ENCODE measurements around the gene STARD3. TPM values are rescaled to one million over a fixed set of nuclear protein-coding genes. Genes with fewer than 3 reads are reported as not detected.

Gene STARD3
- total RNA-seq, 1 donor from 2014 or later: 40.7 TPM

- DNase-seq (ENCODE audit: low read depth): no peak
- no peak overlapping the region for H3K4me3 ChIP-seq (ENCODE audit: low read depth, low read length)
- TF ChIP-seq, protein P1, sequence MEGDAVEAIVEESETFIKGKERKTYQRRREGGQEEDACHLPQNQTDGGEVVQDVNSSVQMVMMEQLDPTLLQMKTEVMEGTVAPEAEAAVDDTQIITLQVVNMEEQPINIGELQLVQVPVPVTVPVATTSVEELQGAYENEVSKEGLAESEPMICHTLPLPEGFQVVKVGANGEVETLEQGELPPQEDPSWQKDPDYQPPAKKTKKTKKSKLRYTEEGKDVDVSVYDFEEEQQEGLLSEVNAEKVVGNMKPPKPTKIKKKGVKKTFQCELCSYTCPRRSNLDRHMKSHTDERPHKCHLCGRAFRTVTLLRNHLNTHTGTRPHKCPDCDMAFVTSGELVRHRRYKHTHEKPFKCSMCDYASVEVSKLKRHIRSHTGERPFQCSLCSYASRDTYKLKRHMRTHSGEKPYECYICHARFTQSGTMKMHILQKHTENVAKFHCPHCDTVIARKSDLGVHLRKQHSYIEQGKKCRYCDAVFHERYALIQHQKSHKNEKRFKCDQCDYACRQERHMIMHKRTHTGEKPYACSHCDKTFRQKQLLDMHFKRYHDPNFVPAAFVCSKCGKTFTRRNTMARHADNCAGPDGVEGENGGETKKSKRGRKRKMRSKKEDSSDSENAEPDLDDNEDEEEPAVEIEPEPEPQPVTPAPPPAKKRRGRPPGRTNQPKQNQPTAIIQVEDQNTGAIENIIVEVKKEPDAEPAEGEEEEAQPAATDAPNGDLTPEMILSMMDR (conservative IDR thresholded peaks at IDR 0.05; ENCODE audit: low read depth, low read length): no peak
Measured at GRCh38 chr17:39648616-39649366, 11.8 kb downstream of the STARD3 start.

GRCh38 chr17:39650121-39650579, 13.2 kb downstream of the STARD3 start:
- TF ChIP-seq, protein P1 (conservative IDR thresholded peaks at IDR 0.05; ENCODE audit: low read depth, low read length): no peak
- DNase-seq (ENCODE audit: low read depth): no peak
- no peak overlapping the region for H3K4me3 ChIP-seq (ENCODE audit: low read depth, low read length)

- no peak for DNase-seq (ENCODE audit: low read depth)
- no peak overlapping the region for H3K4me3 ChIP-seq (ENCODE audit: low read depth, low read length)
- TF ChIP-seq, protein P1 (conservative IDR thresholded peaks at IDR 0.05; ENCODE audit: low read depth, low read length): no peak
Measured at GRCh38 chr17:39651923-39652586, 15.1 kb downstream of the STARD3 start.

DNA sequence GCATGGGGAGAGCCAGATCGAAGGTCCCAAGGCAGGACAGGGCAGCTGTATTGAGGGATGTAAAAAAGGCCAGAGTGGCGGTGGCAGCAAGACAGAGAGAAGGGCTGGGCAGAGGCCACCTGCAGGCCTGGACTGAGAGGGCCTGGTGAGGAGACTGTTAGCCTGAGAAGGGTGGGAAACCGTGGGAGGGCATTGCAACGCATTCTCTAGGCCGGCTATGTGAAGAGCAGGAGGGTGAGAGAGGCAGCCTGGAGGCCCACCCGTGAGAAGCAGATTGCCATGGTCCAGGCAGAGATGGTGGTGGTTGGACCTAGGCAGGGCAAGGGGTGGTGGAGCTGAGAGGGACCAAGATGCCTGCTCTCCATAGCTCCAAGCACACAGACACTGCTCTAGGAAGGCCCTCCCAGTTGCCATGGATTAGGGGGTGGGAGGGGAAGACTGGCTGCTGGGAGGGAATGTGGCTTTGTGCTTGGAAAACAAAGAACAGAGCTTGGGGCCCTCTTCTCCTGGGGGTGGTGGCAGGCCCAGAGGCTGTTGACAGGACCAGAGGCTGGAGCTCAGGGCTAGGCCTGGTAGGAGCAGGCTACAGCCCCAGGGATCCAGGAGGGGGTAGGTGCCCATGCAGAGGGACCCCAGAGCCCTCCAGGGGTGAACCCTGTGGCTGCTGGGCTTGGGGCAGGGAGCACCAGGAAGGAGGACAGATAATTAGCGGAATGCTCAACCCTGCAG, 15.8 kb downstream of the STARD3 start:
- DNase-seq (ENCODE audit: low read depth): no peak
- TF ChIP-seq, protein P1 (conservative IDR thresholded peaks at IDR 0.05; ENCODE audit: low read depth, low read length): no peak
- no peak overlapping the region for H3K4me3 ChIP-seq (ENCODE audit: low read depth, low read length)

DNA sequence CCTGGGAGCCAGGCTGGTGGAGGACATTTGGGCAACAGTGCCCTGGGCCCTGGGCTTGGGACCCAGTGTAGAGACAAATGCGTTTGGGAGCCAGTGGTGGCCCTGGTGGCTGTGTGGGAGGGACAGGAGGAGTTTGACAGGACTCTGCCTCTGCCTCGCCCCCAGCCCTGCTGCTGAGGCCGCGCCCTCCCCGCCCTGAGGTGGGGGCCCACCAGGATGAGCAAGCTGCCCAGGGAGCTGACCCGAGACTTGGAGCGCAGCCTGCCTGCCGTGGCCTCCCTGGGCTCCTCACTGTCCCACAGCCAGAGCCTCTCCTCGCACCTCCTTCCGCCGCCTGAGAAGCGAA, 16.3 kb downstream of the STARD3 start:
- no peak overlapping the region for H3K4me3 ChIP-seq (ENCODE audit: low read depth, low read length)
- DNase-seq (ENCODE audit: low read depth): no peak
- TF ChIP-seq, protein P1 (conservative IDR thresholded peaks at IDR 0.05; ENCODE audit: low read depth, low read length): no peak

GRCh38 chr17:39653662-39654331, 16.9 kb downstream of the STARD3 start:
- no peak for DNase-seq (ENCODE audit: low read depth)
- H3K4me3 ChIP-seq (ENCODE audit: low read depth, low read length): no peak overlapping the region
- TF ChIP-seq, protein P1 (conservative IDR thresholded peaks at IDR 0.05; ENCODE audit: low read depth, low read length): peak; percentile 96

Data from epithelial cell of proximal tubule (primary cell).